AG09319 (cell line): ENCODE data around the gene TPH1.

Experiments used
- DNase-seq: peaks from one replicate; pipeline ENCODE4 v3.0.0-alpha.2; 2010; ENCODE audit warnings: low read depth; ENCODE audit errors: extremely low read depth
- CTCF ChIP-seq: IDR thresholded peaks from 2 replicates; pipeline ENCODE4 v1.5.1; 2011; ENCODE audit warnings: low read depth, mild to moderate bottlenecking, inconsistent platforms, low read length, moderate library complexity

Gene TPH1

DNA sequence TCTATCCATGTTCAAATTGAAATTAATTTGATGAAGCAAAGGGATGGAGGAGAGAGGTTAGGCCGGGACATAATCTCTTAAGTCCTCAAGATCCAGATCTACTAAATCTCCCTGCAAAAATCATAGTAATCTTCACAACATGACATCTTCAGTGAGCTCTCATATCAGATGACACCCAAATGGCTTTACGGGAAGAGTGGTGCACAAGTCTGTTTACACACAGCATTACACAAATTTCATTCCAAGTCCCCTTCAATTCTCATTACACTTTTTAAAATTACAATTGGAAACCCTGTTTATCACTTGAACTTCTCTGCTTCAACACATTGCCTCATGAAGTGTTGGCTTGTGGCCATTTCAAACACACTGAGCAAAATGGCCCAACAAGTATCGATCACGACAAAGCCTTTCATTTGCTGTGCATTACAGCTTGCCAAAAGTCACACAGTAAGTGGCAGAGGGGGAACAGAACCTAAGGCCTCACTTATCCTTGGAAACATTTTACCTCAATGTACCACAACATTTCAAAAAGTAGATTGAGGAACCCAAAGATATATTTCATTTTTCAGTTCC, 17.9 kb upstream of the TPH1 start:
- DNase-seq = no peak
- no peak for TF ChIP-seq CTCF

DNA sequence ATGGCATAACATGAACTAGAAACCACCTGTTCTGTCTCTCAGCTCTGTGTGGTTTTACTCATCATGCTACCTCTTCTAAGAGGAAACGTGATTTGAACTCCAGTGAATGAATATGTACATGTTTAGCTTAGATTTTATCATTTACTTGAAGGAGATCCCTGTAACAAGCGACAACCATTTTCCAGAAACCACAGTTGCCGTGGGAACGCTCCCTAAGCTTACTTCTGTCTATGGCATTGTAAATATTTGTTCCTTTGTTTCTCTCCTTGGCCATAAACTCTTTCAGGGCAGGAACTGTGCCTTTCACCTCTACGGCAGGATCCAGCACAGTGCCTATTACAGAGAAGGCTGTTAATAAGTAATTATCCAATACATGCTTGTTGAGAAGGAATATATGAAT, 17.1 kb upstream of the TPH1 start:
- DNase-seq = no peak
- TF ChIP-seq CTCF = no peak

DNA sequence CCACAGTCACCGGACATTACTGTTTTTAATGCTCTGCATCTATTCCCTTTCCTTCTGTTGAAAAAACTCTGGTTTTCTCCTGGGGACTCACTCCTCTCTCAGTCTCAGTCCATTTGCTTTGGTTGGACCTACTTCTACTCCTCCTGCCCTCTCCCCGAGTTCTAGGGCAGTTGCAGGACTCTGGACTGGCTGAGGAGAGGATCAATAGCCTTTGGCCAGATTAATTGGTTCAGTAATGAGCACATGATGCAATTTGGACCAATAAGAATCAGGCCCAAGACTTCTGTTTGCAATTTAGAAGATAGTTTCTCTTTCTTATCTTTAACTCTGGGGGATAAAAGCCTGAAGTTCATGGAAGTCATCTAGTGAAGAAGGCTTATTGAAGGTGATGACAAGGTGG, 15.3 kb upstream of the TPH1 start:
- TF ChIP-seq CTCF = no peak
- DNase-seq = no peak

GRCh38 chr11:18056561-18057181, 10.6 kb upstream of the TPH1 start:
- DNase-seq = no peak
- TF ChIP-seq CTCF = no peak

GRCh38 chr11:18054511-18055103, 8.5 kb upstream of the TPH1 start:
- no peak for DNase-seq
- TF ChIP-seq CTCF = no peak

DNA sequence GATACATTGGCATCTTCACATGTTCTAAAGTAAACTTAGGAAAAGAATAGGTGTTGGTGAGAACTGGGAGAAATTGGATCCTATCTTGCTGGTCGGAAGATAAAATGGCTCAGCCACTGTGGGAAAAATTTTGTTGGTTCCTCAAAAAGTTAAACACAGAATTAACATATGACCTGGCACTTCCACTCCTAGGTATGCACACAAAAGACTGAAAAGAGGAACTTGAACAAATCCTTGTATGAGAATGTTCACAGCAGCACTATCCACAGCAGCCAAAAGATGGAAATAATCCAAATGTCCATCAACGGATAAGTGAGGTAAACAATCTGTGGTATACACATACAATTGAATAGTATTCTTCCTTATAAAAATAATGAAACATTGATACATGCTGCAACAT, 4.8 kb upstream of the TPH1 start:
- no peak for DNase-seq
- TF ChIP-seq CTCF = no peak

- no peak for TF ChIP-seq CTCF
- DNase-seq = no peak
Observed at GRCh38 chr11:18036456-18036855, 9.6 kb downstream of the TPH1 start.
